Lung (tissue), 12 donors: Measurements from ENCODE around the gene OLIG1. TPM values are rescaled to one million over a fixed set of nuclear protein-coding genes. Genes with fewer than 3 reads are reported as not detected.
A peak's percentile ranks its signal among the peaks of the same experiment; 100 is the strongest.

Source experiments
- ATAC-seq: fragments of 200-7000 bp; cut with Tn5 transposase; one replicate; pipeline ENCODE4 v1.9.1; 2020; ENCODE audit warnings: moderate number of reproducible peaks; ENCODE audit not compliant: insufficient read depth, low FRiP score
- DNase-seq, 3 donors: peaks; one replicate each; pipeline ENCODE4 v3.0.0-alpha.2; 2013 to 2017
- H3K27ac ChIP-seq, 2 donors: one replicate each; pipeline ENCODE4 v1.5.1; 2013; ENCODE audit warnings: mild to moderate bottlenecking in 2 of 2, moderate library complexity in 2 of 2, control low read depth in 1 of 2, inconsistent platforms in 1 of 2, low read depth in 1 of 2, low read length in 1 of 2
- H3K27me3 ChIP-seq, 3 donors: one replicate each; pipeline ENCODE4 v1.5.1; 2013; ENCODE audit warnings: low read length in 2 of 3; ENCODE audit not compliant: control insufficient read depth in 3 of 3, insufficient read depth in 3 of 3
- H3K36me3 ChIP-seq, 4 donors: one replicate each; pipeline ENCODE4 v1.5.1; 2013; ENCODE audit warnings: low read length in 4 of 4, mild to moderate bottlenecking in 1 of 4, moderate library complexity in 1 of 4; ENCODE audit not compliant: control insufficient read depth in 4 of 4, insufficient read depth in 4 of 4
- H3K4me1 ChIP-seq, 5 donors: one replicate each; pipeline ENCODE4 v1.5.1; 2013; ENCODE audit warnings: low read length in 5 of 5, mild to moderate bottlenecking in 2 of 5, moderate library complexity in 1 of 5; ENCODE audit not compliant: control insufficient read depth in 5 of 5, insufficient read depth in 5 of 5
- H3K4me3 ChIP-seq: one replicate; pipeline ENCODE4 v1.5.1; 2013; ENCODE audit warnings: mild to moderate bottlenecking, control low read depth, moderate library complexity
- H3K9ac ChIP-seq, 2 donors: one replicate each; pipeline ENCODE4 v1.5.1; 2013; ENCODE audit warnings: low read length in 2 of 2, control low read depth in 1 of 2; ENCODE audit not compliant: insufficient read depth in 1 of 2
- H3K9me3 ChIP-seq, 4 donors: one replicate each; pipeline ENCODE4 v1.5.1; 2013; ENCODE audit warnings: low read length in 3 of 4, mild to moderate bottlenecking in 1 of 4, moderate library complexity in 1 of 4; ENCODE audit not compliant: control insufficient read depth in 4 of 4, insufficient read depth in 3 of 4
- CTCF ChIP-seq: IDR thresholded peaks from 2 replicates; pipeline ENCODE4 v1.5.1; 2012; ENCODE audit warnings: mild to moderate bottlenecking; ENCODE audit errors: control extremely low read depth, extremely low read depth
- WGBS, 2 donors: extraction: QIAGEN DNeasy Blood & Tissue Kit; methylation state at CpG; one replicate each; pipeline ENCODE4 v1.1.7; 2013; 5-methylcytosine and 5-hydroxymethylcytosine counted together
- polyA plus RNA-seq, 2 donors: library from polyadenylated mRNA; stranded (reverse); fragments of 200-250 nt; gene quantifications; one replicate each; pipeline ENCODE4 v1.2.1, GENCODE V29; 2013
- total RNA-seq, 2 donors: library from RNA; depleted of rRNA in 1 of 2; stranded (reverse); fragments of >200 nt in 1 of 2; gene quantifications; one replicate each; pipeline ENCODE4 v1.2.1, GENCODE V29; 2014 to 2021
- donor health status: control.
- donor health status: control.
- donor health status: Bipolar disorder and iron deficiency.
- donor health status: healthy.
- donor health status: DM: yes; HTN: yes; CAD: no.

OLIG1 gene
- total and polyA plus RNA-seq, 4 donors = 1.2 to 4.1 (median 1.7) TPM

GRCh38 chr21:33027401-33028286, 42.3 kb upstream of the OLIG1 start:
- Histone ChIP-seq H3K27me3 (peaks cover 40 to 96% (median 80%) of the 10 kb centered on the region in 3 donors), H3K9me3 (peaks cover 0 to 7% (median 0%) of the 10 kb centered on the region in 4 donors), H3K9ac (no peak overlapping the region), H3K4me1 (peaks cover 0 to 18% (median 0%) of the 10 kb centered on the region in 5 donors), H3K27ac (no peak overlapping the region), H3K36me3 (no peaks in the 10 kb centered on the region), H3K4me3 (no peak overlapping the region)
- DNase-seq = no peak
- no peak for TF ChIP-seq CTCF
- ATAC-seq = no peak
- 3% methylated on average over 78 to 85 of the region's 85 CpGs for WGBS, 2 donors

- no peak overlapping the region for H3K27ac ChIP-seq
- no peak for TF ChIP-seq CTCF
- H3K9me3 ChIP-seq = peaks cover 0 to 6% (median 0%) of the 10 kb centered on the region in 4 donors
- H3K4me3 ChIP-seq = no peak overlapping the region
- ATAC-seq (no peak), DNase-seq (no peak)
- H3K4me1 ChIP-seq = peaks cover 0 to 17% (median 0%) of the 10 kb centered on the region in 5 donors
- WGBS, 2 donors = 1 to 4% methylated on average over 14 to 15 of the region's 15 CpGs
- peaks cover 40 to 95% (median 81%) of the 10 kb centered on the region in 3 donors for H3K27me3 ChIP-seq
- no peaks in the 10 kb centered on the region for H3K36me3 ChIP-seq
- no peak overlapping the region for H3K9ac ChIP-seq
These were observed 41.7 kb upstream of the OLIG1 start for GRCh38 chr21:33028287-33028670.

GRCh38 chr21:33028773-33029384, 41.1 kb upstream of the OLIG1 start:
- no peaks in the 10 kb centered on the region for H3K36me3 ChIP-seq
- DNase-seq (peak in 1 of 3 donors; percentile 34), ATAC-seq (no peak)
- H3K4me3 ChIP-seq = no peak overlapping the region
- no peak for TF ChIP-seq CTCF
- no peak overlapping the region for H3K27ac ChIP-seq
- H3K9ac ChIP-seq = no peak overlapping the region
- peaks cover 0 to 4% (median 0%) of the 10 kb centered on the region in 4 donors for H3K9me3 ChIP-seq
- peaks cover 40 to 95% (median 77%) of the 10 kb centered on the region in 3 donors for H3K27me3 ChIP-seq
- H3K4me1 ChIP-seq = peaks cover 0 to 16% (median 0%) of the 10 kb centered on the region in 5 donors
- WGBS, 2 donors = 4% methylated on average over 28 of the region's 28 CpGs
